ENCODE data around the gene MFGE8. TPM values are rescaled to one million over a fixed set of nuclear protein-coding genes. Genes with fewer than 3 reads are reported as not detected.

Gene MFGE8
- polyA plus RNA-seq, 1 donor (not counting 4 experiments of a cell fraction or from before 2014, with no cell fraction given), result 55.3 TPM

- no peaks in the 10 kb centered on the region for H3K9me3 ChIP-seq (ENCODE audit: control insufficient read depth, low read depth, low read length)
- TF ChIP-seq EZH2 (IDR thresholded peaks at IDR 0.05; ENCODE audit: low read length) (no peak), CTCF (optimal IDR thresholded peaks at IDR 0.05 in 1 of 3, IDR thresholded peaks at IDR 0.05 in 1 of 3, conservative IDR thresholded peaks at IDR 0.05 in 1 of 3; ENCODE audit: extremely low read depth in 1 of 3, insufficient read depth in 2 of 3, low read length in 3 of 3) (no peak)
- H4K20me1 ChIP-seq (ENCODE audit: control insufficient read depth, extremely low read depth, insufficient read depth, low read length), result no peaks in the 10 kb centered on the region
- FAIRE-seq (no peak), DNase-seq (ENCODE audit: low read depth, low spot score) (no peak)
- no peaks in the 10 kb centered on the region for H3K27me3 ChIP-seq (ENCODE audit: control insufficient read depth, extremely low read depth, insufficient read depth, low read length)
- no peaks in the 10 kb centered on the region for H3K79me2 ChIP-seq (ENCODE audit: control insufficient read depth, insufficient read depth, low read length)
- no peaks in the 10 kb centered on the region for H3K9me1 ChIP-seq (ENCODE audit: control insufficient read depth, extremely low read depth, insufficient read depth, low read length)
- no peak overlapping the region for H3K4me3 ChIP-seq (ENCODE audit: control insufficient read depth in 2 of 3, extremely low read depth in 1 of 3, insufficient read depth in 2 of 3, low read depth in 1 of 3, low read length in 3 of 3)
- peaks cover 3 to 18% of the 10 kb centered on the region in 2 experiments for H3K36me3 ChIP-seq (ENCODE audit: control insufficient read depth in 2 of 2, extremely low read depth in 1 of 2, insufficient read depth in 2 of 2, low read length in 2 of 2)
- no peak overlapping the region for H3K27ac ChIP-seq (ENCODE audit: control insufficient read depth, insufficient read depth, low read length)
- no peak overlapping the region for H3K4me2 ChIP-seq (ENCODE audit: control insufficient read depth, extremely low read depth, insufficient read depth, low read depth, low read length)
- no peak overlapping the region for H3K9ac ChIP-seq (ENCODE audit: control insufficient read depth, extremely low read depth, insufficient read depth, low read length)
- no peak overlapping the region for H2AFZ ChIP-seq (ENCODE audit: control insufficient read depth, low read length)
- peaks cover 8% of the 10 kb centered on the region for H3K4me1 ChIP-seq (ENCODE audit: control insufficient read depth, extremely low read depth, insufficient read depth, low read length)
- dilution Hi-C loops (cut with MboI; ENCODE audit: extremely low pct_ligation_motif_present, low sequenced_read_pairs), result no loop called here
These were observed 10.9 kb downstream of the MFGE8 start for GRCh38 chr15:88902221-88902835.

GRCh38 chr15:88901508-88902220 lies 11.5 kb downstream of the MFGE8 start:
- no peak overlapping the region for H3K27ac ChIP-seq (ENCODE audit: control insufficient read depth, insufficient read depth, low read length)
- H3K4me1 ChIP-seq (ENCODE audit: control insufficient read depth, extremely low read depth, insufficient read depth, low read length), result peaks cover 14% of the 10 kb centered on the region
- H3K36me3 ChIP-seq (ENCODE audit: control insufficient read depth in 2 of 2, extremely low read depth in 1 of 2, insufficient read depth in 2 of 2, low read length in 2 of 2), result peaks cover 3 to 15% of the 10 kb centered on the region in 2 experiments
- no peaks in the 10 kb centered on the region for H3K27me3 ChIP-seq (ENCODE audit: control insufficient read depth, extremely low read depth, insufficient read depth, low read length)
- DNase-seq (ENCODE audit: low read depth, low spot score), result no peak
- FAIRE-seq, result no peak
- no peaks in the 10 kb centered on the region for H4K20me1 ChIP-seq (ENCODE audit: control insufficient read depth, extremely low read depth, insufficient read depth, low read length)
- no peak overlapping the region for H3K4me3 ChIP-seq (ENCODE audit: control insufficient read depth in 2 of 3, extremely low read depth in 1 of 3, insufficient read depth in 2 of 3, low read depth in 1 of 3, low read length in 3 of 3)
- TF ChIP-seq EZH2 (IDR thresholded peaks at IDR 0.05; ENCODE audit: low read length), result no peak
- H2AFZ ChIP-seq (ENCODE audit: control insufficient read depth, low read length), result no peak overlapping the region
- H3K4me2 ChIP-seq (ENCODE audit: control insufficient read depth, extremely low read depth, insufficient read depth, low read depth, low read length), result no peak overlapping the region
- H3K79me2 ChIP-seq (ENCODE audit: control insufficient read depth, insufficient read depth, low read length), result no peaks in the 10 kb centered on the region
- no peaks in the 10 kb centered on the region for H3K9me1 ChIP-seq (ENCODE audit: control insufficient read depth, extremely low read depth, insufficient read depth, low read length)
- no peak overlapping the region for H3K9ac ChIP-seq (ENCODE audit: control insufficient read depth, extremely low read depth, insufficient read depth, low read length)
- H3K9me3 ChIP-seq (ENCODE audit: control insufficient read depth, low read depth, low read length), result no peaks in the 10 kb centered on the region
- dilution Hi-C loops (cut with MboI; ENCODE audit: extremely low pct_ligation_motif_present, low sequenced_read_pairs), result no loop called here
